ENCODE results near the gene TNFAIP8.
"Not testable (repeated sequence)": the region's sequence is repeated elsewhere in the genome, so short reads cannot be mapped to it uniquely, and the experiment has no call there.

Gene TNFAIP8

DNA sequence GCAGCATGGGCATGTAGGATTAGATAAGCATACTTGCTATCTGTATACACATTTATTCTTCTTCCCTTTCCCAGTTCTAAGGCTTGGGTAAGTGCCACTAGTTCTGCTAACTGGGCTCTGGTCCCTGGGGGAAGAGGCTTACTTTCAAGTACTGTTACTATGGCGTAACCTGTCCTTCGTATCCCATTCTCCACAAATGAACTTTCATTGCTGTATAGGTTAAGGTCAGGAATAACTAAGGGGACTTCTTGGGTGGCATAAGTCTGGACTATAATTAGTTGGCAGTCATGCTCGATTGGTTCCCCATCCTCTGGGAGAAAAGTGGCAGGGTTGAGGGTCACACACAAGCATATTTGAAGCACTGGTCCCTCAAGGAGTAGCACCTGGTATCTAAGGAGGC lies 72.8 kb downstream of the TNFAIP8 start:
- H3K27me3 Mint-ChIP-seq; H3K4me3 Mint-ChIP-seq; intact Hi-C loops (cut with micrococcal nuclease); H3K36me3 Mint-ChIP-seq (ENCODE audit: low read depth); H3K9me3 Mint-ChIP-seq: not testable (repeated sequence)
- Mint-ChIP-seq H3K27ac (peak overlapping the region; percentile 69), H3K4me1 (ENCODE audit: low read depth) (peaks cover 28% of the 10 kb centered on the region)

GRCh38 chr5:119432674-119433237 lies 76.9 kb downstream of the TNFAIP8 start:
- H3K36me3 Mint-ChIP-seq (ENCODE audit: low read depth); H3K4me3 Mint-ChIP-seq; intact Hi-C loops (cut with micrococcal nuclease); H3K9me3 Mint-ChIP-seq; H3K27me3 Mint-ChIP-seq; H3K27ac Mint-ChIP-seq: not testable (repeated sequence)
- H3K4me1 Mint-ChIP-seq (ENCODE audit: low read depth): peaks cover 30% of the 10 kb centered on the region

- peaks cover 3% of the 10 kb centered on the region for H3K27me3 Mint-ChIP-seq
- peaks cover 43% of the 10 kb centered on the region for H3K4me1 Mint-ChIP-seq (ENCODE audit: low read depth)
- no peaks in the 10 kb centered on the region for H3K9me3 Mint-ChIP-seq
- H3K27ac Mint-ChIP-seq: peak overlapping the region; percentile 50
- intact Hi-C loops (cut with micrococcal nuclease): no loop called here
- no peaks in the 10 kb centered on the region for H3K36me3 Mint-ChIP-seq (ENCODE audit: low read depth)
- no peak overlapping the region for H3K4me3 Mint-ChIP-seq
Observed at GRCh38 chr5:119435436-119436132, 79.8 kb downstream of the TNFAIP8 start.

DNA sequence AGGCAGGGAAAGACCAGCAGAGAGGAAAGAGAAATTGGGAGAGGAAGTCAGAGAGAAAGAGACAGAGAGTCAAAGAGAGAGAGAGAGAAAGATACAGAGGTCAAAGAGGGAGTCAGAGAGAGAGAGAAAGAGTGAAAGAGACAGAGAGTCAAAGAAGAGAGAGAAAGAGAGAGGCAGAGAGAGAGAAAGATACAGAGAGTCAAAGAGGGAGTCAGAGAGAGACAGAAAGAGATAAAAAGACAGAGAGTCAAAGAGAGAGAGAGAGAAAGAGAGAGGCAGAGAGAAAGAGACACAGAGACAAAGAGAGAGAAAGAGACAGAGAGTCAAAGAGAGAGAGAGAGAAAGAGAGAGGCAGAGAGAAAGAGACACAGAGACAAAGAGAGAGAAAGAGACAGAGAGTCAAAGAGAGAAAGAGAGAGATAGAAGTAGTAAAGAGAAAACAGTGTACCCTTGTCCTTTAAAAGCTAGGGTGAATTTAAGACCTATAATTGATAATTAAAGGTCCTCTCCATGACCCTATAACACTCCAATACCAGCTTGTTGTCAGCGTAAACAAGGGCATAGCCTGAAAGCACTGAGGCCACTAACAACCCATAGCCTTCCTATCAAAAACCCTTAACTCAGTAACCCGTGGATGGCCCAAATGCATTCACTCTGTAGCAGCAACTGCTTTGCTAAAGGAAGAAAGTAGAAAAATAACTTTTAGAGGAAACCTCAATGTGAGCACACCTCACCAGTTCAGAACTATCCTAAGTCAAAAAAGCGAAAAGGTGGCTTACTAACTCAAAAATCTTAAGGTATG lies 82.2 kb downstream of the TNFAIP8 start:
- H3K27me3 Mint-ChIP-seq; H3K36me3 Mint-ChIP-seq (ENCODE audit: low read depth); H3K4me3 Mint-ChIP-seq; H3K9me3 Mint-ChIP-seq; intact Hi-C loops (cut with micrococcal nuclease): not testable (repeated sequence)
- H3K4me1 Mint-ChIP-seq (ENCODE audit: low read depth): peaks cover 43% of the 10 kb centered on the region
- H3K27ac Mint-ChIP-seq: peak overlapping the region; percentile 51

GRCh38 chr5:119438587-119438917 lies 82.7 kb downstream of the TNFAIP8 start:
- peak overlapping the region; percentile 76 for H3K4me3 Mint-ChIP-seq
- H3K27me3 Mint-ChIP-seq; H3K36me3 Mint-ChIP-seq (ENCODE audit: low read depth); intact Hi-C loops (cut with micrococcal nuclease); H3K9me3 Mint-ChIP-seq: not testable (repeated sequence)
- H3K4me1 Mint-ChIP-seq (ENCODE audit: low read depth): peaks cover 38% of the 10 kb centered on the region
- peak overlapping the region; percentile 51 for H3K27ac Mint-ChIP-seq

GRCh38 chr5:119439140-119439631 lies 83.4 kb downstream of the TNFAIP8 start:
- Mint-ChIP-seq H3K27me3 (peaks cover 3% of the 10 kb centered on the region), H3K27ac (peak overlapping the region; percentile 51), H3K4me3 (peak overlapping the region; percentile 76), H3K36me3 (ENCODE audit: low read depth) (no peaks in the 10 kb centered on the region), H3K9me3 (peaks cover 11% of the 10 kb centered on the region), H3K4me1 (ENCODE audit: low read depth) (peaks cover 38% of the 10 kb centered on the region)
- intact Hi-C loops (cut with micrococcal nuclease): no loop called here

DNA sequence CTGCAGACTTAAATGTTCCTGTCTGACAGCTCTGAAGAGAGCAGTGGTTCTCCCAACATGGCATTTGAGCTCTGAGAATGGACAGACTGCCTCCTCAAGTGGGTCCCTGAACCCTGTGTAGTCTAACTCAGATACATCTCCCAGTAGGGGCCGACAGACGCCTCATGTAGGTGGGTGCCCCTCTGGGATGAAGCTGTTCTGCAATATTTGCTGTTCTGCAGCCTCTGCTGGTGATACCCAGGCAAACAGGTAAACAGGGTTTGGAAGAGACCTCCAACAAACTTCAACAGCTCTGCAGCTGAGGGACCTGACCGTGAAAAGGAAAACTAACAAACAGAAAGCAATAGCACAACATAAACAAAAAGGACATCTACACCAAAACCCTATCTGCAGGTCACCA lies 83.8 kb downstream of the TNFAIP8 start:
- intact Hi-C loops (cut with micrococcal nuclease); H3K27ac Mint-ChIP-seq; H3K27me3 Mint-ChIP-seq; H3K36me3 Mint-ChIP-seq (ENCODE audit: low read depth); H3K4me3 Mint-ChIP-seq: not testable (repeated sequence)
- Mint-ChIP-seq H3K4me1 (ENCODE audit: low read depth) (peaks cover 38% of the 10 kb centered on the region), H3K9me3 (peaks cover 14% of the 10 kb centered on the region)

DNA sequence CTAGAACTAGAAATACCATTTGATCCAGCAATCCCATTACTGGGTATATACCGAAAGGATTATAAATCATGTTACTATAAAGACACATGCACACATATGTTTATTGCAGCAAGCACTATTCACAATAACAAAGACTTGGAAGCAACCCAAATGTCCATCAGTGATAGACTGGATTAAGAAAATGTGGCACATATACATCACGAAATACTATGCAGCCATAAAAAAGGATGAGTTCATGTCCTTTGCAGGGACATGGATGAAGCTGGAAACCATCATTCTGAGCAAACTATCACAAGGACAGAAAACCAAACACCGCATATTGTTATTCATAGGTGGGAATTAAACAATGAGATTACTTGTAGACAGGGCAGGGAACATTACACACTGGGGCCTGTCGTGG lies 88.8 kb downstream of the TNFAIP8 start:
- peaks cover 14% of the 10 kb centered on the region for H3K4me1 Mint-ChIP-seq (ENCODE audit: low read depth)
- H3K27ac Mint-ChIP-seq; H3K36me3 Mint-ChIP-seq (ENCODE audit: low read depth); intact Hi-C loops (cut with micrococcal nuclease); H3K27me3 Mint-ChIP-seq; H3K4me3 Mint-ChIP-seq: not testable (repeated sequence)
- H3K9me3 Mint-ChIP-seq: peaks cover 16% of the 10 kb centered on the region

DNA sequence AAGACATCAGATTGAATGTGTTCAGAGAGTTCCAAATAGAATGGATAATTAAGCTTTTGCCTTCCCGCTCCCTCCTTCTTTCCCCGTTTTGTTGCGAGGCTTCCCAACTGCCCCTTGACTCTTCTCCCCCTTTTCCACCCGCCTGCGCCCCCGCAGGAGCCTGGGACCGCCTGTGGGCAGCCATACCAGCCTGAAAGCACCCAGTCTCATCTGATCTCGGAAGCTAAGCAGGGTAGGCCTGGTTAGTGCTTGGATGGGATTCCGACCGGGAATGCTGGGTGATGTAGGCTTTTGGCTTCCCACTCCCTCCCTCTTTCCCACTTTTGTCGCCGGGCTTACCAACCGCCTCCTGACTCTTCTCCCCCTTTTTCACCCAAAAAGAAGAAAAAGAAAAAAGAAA lies 89.7 kb downstream of the TNFAIP8 start:
- Mint-ChIP-seq H3K4me3 (no peak overlapping the region), H3K27me3 (peaks cover 2% of the 10 kb centered on the region), H3K4me1 (ENCODE audit: low read depth) (peaks cover 18% of the 10 kb centered on the region), H3K36me3 (ENCODE audit: low read depth) (peaks cover 12% of the 10 kb centered on the region), H3K9me3 (peaks cover 25% of the 10 kb centered on the region), H3K27ac (no peak overlapping the region)
- intact Hi-C loops (cut with micrococcal nuclease): no loop called here
